Liver (tissue), 9 donors: ENCODE measurements around the gene POLA1. TPM values are rescaled to one million over a fixed set of nuclear protein-coding genes. Genes with fewer than 3 reads are reported as not detected.

Source experiments
- DNase-seq: peaks from one replicate; pipeline ENCODE4 v3.0.0-alpha.2; 2017; ENCODE audit warnings: low spot score
- H3K27ac ChIP-seq, 2 donors: one replicate each; pipeline ENCODE4 v1.7.0; 2013; ENCODE audit warnings: inconsistent platforms in 2 of 2, low read length in 2 of 2, control low read depth in 1 of 2, low read depth in 1 of 2, mild to moderate bottlenecking in 1 of 2
- H3K27me3 ChIP-seq, 4 donors: one replicate each; pipeline versions ENCODE4 v1.6.1 to v1.7.0; 2013; ENCODE audit warnings: low read length in 3 of 4, inconsistent platforms in 1 of 4, mild to moderate bottlenecking in 1 of 4, moderate library complexity in 1 of 4; ENCODE audit not compliant: control insufficient read depth in 4 of 4, insufficient read depth in 4 of 4
- H3K36me3 ChIP-seq, 4 donors: one replicate each; pipeline versions ENCODE4 v1.6.1 to v1.7.0; 2013; ENCODE audit warnings: low read length in 3 of 4, mild to moderate bottlenecking in 3 of 4, low read depth in 1 of 4, moderate library complexity in 1 of 4; ENCODE audit not compliant: control insufficient read depth in 4 of 4, insufficient read depth in 3 of 4
- H3K4me1 ChIP-seq, 4 donors: one replicate each; pipeline versions ENCODE4 v1.6.1 to v1.7.0; 2013; ENCODE audit warnings: low read length in 3 of 4, mild to moderate bottlenecking in 3 of 4, moderate library complexity in 1 of 4; ENCODE audit not compliant: control insufficient read depth in 4 of 4, insufficient read depth in 4 of 4
- H3K4me3 ChIP-seq, 3 donors: one replicate each; pipeline versions ENCODE4 v1.6.1 to v1.7.0; 2013; ENCODE audit warnings: low read length in 3 of 3, control low read depth in 1 of 3, low read depth in 1 of 3, mild to moderate bottlenecking in 1 of 3
- H3K9ac ChIP-seq, 2 donors: one replicate each; pipeline ENCODE4 v1.7.0; 2013; ENCODE audit warnings: low read length in 2 of 2, mild to moderate bottlenecking in 2 of 2, moderate library complexity in 2 of 2, control low read depth in 1 of 2, low read depth in 1 of 2
- H3K9me3 ChIP-seq, 4 donors: one replicate each; pipeline versions ENCODE4 v1.6.1 to v1.7.0; 2013; ENCODE audit warnings: low read length in 3 of 4; ENCODE audit not compliant: control insufficient read depth in 4 of 4
- ATF3 ChIP-seq: IDR thresholded peaks from 2 replicates; pipeline ENCODE4 v1.6.1; 2016; ENCODE audit warnings: antibody characterized with exemption
- CTCF ChIP-seq: fragments of 150-350 bp; IDR thresholded peaks from 2 replicates; pipeline ENCODE4 v1.5.1; 2017; ENCODE audit warnings: improper control_type of control experiment, low read depth, low read length; ENCODE audit not compliant: missing input control
- EGR1 ChIP-seq, 2 donors: IDR thresholded peaks; 2 replicates each; pipeline ENCODE4 v1.6.1; 2016 to 2018; ENCODE audit warnings: antibody characterized with exemption in 2 of 2, low read depth in 2 of 2
- FOXA2 ChIP-seq: IDR thresholded peaks from 2 replicates; pipeline ENCODE4 v1.6.1; 2016; ENCODE audit warnings: antibody characterized with exemption
- GABPA ChIP-seq, 2 donors: IDR thresholded peaks in 1 of 2; conservative IDR thresholded peaks in 1 of 2; 2 replicates each; pipeline ENCODE4 v1.6.1; 2016; ENCODE audit warnings: antibody characterized with exemption in 2 of 2, mild to moderate bottlenecking in 1 of 2, moderate library complexity in 1 of 2
- HNF4A ChIP-seq, 2 donors: conservative IDR thresholded peaks; 2 replicates each; pipeline ENCODE4 v1.6.1; 2016; ENCODE audit warnings: antibody characterized with exemption in 2 of 2, mild to moderate bottlenecking in 2 of 2
- HNF4G ChIP-seq: IDR thresholded peaks from 2 replicates; pipeline ENCODE4 v1.6.1; 2016; ENCODE audit warnings: antibody characterized with exemption
- NR2F2 ChIP-seq: IDR thresholded peaks from 2 replicates; pipeline ENCODE4 v1.6.1; 2016; ENCODE audit warnings: antibody characterized with exemption
- REST ChIP-seq: IDR thresholded peaks from 2 replicates; pipeline ENCODE4 v1.6.1; 2016; ENCODE audit warnings: antibody characterized with exemption, mild to moderate bottlenecking
- RXRA ChIP-seq, 2 donors: IDR thresholded peaks; 2 replicates each; pipeline ENCODE4 v1.6.1; 2017 to 2018; ENCODE audit warnings: antibody characterized with exemption in 2 of 2, mild to moderate bottlenecking in 1 of 2
- YY1 ChIP-seq: IDR thresholded peaks from 2 replicates; pipeline ENCODE4 v1.6.1; 2016; ENCODE audit warnings: antibody characterized with exemption, mild to moderate bottlenecking
- ZBTB33 ChIP-seq: IDR thresholded peaks from 2 replicates; pipeline ENCODE4 v1.6.1; 2016; ENCODE audit warnings: antibody characterized with exemption
- polyA plus RNA-seq, 2 donors: library from polyadenylated mRNA; stranded (reverse) in 1 of 2; unstranded in 1 of 2; fragments of 200-250 nt in 1 of 2; fragments of >200 nt in 1 of 2; fragmentation: Nextera tagmentation in 1 of 2; extraction: Ambion mirVana in 1 of 2; gene quantifications; one replicate each; pipeline versions ENCODE4 v1.2.1 to v1.2.3, GENCODE V29; 2013 to 2015
- total RNA-seq, 2 donors: library from RNA; depleted of rRNA; stranded (reverse); fragments of >200 nt; gene quantifications; one replicate each; pipeline ENCODE4 v1.2.3, GENCODE V29; 2014
- donor health status: healthy.
- donor health status: healthy.
- donor health status: healthy.
- donor health status: healthy.
- donor health status: healthy.

Gene POLA1
- total and polyA plus RNA-seq, 4 donors: 0.93 to 12.7 (median 4.3) TPM

GRCh38 chrX:24657671-24658386 is 35.9 kb upstream of the POLA1 start (continued):
- no peak for TF ChIP-seq ZBTB33
- TF ChIP-seq CTCF: no peak
- TF ChIP-seq RXRA (IDR thresholded peaks at IDR 0.05): no peak
- TF ChIP-seq HNF4A (conservative IDR thresholded peaks at IDR 0.05): no peak

- Histone ChIP-seq H3K9me3 (no peaks in the 10 kb centered on the region), H3K4me3 (no peak overlapping the region), H3K9ac (no peak overlapping the region), H3K4me1 (no peaks in the 10 kb centered on the region), H3K27me3 (no peaks in the 10 kb centered on the region), H3K36me3 (no peaks in the 10 kb centered on the region), H3K27ac (no peak overlapping the region)
- no peak for DNase-seq
- TF ChIP-seq FOXA2: no peak
- TF ChIP-seq RXRA (IDR thresholded peaks at IDR 0.05): no peak
- no peak for TF ChIP-seq REST
- no peak for TF ChIP-seq GABPA (IDR thresholded peaks at IDR 0.05 in 1 of 2, conservative IDR thresholded peaks at IDR 0.05 in 1 of 2)
- no peak for TF ChIP-seq YY1
- TF ChIP-seq NR2F2: no peak
- TF ChIP-seq ATF3: no peak
- TF ChIP-seq ZBTB33: no peak
- no peak for TF ChIP-seq HNF4G
- TF ChIP-seq EGR1 (IDR thresholded peaks at IDR 0.05; ENCODE audit: low read depth in 2 of 2): no peak
Measured at GRCh38 chrX:24658421-24658820, 35.3 kb upstream of the POLA1 start.
